GM19043 (cell line): ENCODE results near the gene TMEM97.

Experiments used
- ATAC-seq: cut with Tn5 transposase; IDR thresholded peaks from one replicate; pipeline ENCODE4 v1.9.1; 2021; ENCODE audit warnings: low read depth; ENCODE audit not compliant: unreplicated experiment

The TMEM97 gene

DNA sequence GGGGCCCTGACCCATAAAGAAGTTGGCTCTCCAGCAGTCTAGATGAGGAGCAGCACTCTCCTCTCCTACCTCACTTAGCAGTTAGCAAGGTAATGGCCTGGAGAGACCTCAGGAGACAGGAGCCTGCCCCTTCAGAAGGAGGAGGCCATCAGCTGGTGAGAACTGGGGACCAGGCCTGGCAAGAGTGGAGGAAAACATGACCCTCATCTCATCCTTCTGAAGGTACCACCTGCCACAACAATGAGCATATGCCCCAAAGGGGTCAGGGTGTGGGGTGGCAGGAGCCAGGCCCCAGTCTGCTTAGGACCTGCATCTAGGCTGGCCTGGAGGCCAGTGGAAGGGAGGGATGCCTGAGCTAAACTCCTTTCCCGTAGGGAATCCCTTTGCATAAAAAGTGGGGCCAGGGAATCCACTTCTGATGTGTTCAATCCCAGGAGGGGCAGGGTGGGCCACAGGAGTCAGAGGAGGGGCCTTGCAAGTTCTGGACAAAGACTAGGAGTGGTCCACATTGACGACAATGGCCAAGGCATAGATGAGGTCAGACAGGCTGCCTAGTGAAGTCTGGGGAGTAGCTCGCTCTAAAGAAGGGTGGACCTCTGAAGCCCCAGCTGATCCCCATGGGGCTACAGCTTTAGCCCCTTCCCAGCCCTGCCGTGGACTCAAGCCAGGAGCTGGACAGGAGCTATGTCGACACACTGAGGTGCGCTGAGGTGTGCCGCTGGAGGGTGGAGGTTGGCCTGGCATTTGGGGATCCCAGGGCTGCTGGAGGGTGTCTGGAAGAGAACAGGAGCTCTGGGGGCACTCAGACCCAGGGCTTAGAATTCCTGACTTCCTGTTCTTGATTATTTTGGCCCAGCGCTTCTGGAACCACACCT is 45.0 kb downstream of the TMEM97 start:
- ATAC-seq: no peak

DNA sequence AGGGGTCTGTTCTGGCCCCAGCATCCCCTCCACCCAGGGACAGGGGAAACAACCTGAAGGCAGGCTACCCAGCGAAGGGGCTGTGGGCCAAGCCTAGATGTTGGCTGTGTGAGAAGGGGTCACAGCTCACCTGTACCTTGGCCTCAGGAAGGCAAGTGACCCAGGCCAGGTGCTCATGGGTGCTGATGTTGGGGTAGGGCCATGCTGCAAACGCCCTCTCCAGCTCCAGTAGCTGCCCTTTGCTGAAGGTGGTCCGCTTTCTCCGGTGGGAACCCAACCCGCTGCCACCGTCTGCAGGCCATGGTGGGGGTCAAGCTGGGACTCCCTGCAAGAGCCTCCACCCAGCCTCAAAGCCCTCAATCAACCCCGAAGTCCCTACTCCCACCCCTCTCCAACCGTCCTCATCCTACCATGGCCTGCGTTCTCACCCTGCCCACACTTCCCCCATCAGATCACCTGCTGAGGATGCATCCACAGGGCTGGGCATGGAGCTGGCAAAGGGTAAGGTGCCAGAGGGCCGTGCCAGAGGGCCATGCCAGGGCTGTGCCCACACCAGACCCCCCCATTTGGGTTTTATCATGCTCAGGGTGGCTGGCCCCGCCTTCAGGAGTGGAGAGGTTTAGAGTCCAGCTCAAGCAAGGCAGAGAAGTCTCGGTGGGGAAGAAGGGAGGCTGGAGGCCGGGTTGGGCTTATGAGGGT is 45.8 kb downstream of the TMEM97 start, which contains the start of gene SEBOX:
TSS of gene SEBOX (minus strand) at position 535 of the 699 bp plus-strand sequence. CDS start at position 487, 48 bp downstream.
- ATAC-seq: no peak

DNA sequence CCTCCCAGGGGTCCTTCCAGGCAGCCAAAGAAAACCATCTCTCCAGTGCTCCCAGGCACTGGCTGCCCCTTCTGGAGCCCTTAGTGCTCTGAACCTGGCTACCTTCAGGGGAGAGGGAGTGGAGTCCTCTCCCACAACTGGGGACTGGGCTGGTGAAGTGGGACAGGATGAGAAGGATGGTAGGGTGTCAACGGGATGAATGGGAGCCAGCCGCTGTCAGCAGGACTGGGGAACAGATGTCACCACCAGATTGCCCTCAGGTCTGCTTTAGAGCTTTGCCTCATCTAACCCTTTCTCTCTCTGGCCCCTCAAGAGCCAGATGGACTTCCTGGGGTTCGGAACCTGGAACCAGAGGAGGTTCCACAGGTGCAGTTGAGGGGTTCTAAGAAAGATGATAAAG is 46.5 kb downstream of the TMEM97 start:
- no peak for ATAC-seq

DNA sequence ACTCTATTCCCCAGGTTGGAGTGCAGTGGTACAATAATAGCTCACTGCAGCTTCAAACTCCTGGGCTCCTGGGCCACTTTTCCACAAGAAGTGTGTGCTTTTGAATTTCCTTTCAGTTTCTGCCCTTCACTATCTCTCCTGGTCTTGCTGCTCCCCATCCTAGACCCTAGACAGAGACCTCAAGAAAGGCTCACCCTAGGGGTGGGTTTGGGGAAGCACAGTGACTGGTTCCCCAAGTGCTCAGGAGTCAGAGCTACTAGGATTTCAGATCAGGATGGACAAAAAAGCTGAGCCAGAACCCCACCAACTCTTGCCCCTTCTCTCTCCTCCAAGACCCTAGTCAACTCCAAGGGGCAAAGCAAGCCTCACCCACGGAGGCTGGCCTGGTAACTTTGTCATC is 47.6 kb downstream of the TMEM97 start:
- ATAC-seq: no peak

DNA sequence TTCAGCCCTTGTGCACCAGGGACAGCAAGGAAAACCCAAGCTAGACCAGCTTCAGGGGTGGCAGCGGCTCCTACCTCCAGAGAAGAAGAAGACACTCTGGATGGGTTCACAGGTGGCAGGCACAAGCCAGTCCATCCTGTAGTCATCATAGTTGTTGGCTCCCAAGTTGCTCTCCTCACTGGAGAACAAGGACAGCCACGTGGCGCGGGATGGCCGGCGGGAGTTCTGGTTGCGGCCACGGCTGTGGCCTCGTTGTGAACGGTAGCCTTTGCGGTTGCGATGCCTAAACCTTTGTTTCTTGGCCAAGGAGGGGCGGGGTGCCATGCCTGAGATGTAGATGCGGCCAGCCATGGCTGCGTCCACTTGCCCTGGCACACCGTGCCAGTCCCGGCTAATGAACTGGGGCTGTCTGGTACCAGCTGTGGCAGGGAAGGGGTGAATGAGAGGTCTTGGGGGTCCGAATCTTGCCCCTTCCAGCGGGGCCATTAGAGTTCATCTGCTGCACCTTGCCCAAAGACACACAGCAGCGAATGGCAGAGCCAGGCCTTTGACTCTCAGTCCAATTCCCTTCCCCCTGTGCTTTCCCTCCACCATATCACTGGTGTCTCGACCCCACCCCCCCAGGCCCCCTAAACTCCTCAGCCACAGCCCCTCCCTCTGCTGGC is 48.8 kb downstream of the TMEM97 start:
- no peak for ATAC-seq

DNA sequence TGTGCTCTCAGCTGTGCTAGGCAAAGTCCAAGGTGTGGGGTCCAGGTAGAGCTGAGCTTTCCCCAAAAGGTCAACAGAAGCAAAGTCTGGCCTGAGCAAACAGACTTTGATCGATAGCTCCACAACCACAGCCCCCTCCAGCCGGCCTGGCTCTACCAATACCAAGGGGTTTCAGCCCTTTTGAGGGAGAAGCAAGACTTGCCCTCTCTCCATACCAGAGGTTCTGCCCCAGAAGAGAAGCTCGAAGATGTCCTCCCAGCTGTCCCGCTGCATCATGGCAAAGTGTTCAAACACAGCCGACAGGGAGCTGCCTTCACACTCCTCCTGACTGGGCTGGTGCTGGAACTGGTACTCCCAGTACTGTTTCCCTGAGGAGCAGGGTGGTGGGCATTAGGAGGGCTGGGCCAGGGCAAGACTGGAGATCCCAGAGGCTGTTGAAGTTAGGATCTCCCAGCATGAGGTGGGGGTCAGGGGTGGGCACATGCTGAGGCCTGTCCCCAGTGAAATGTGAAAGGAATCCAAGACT is 49.4 kb downstream of the TMEM97 start:
- ATAC-seq: no peak

DNA sequence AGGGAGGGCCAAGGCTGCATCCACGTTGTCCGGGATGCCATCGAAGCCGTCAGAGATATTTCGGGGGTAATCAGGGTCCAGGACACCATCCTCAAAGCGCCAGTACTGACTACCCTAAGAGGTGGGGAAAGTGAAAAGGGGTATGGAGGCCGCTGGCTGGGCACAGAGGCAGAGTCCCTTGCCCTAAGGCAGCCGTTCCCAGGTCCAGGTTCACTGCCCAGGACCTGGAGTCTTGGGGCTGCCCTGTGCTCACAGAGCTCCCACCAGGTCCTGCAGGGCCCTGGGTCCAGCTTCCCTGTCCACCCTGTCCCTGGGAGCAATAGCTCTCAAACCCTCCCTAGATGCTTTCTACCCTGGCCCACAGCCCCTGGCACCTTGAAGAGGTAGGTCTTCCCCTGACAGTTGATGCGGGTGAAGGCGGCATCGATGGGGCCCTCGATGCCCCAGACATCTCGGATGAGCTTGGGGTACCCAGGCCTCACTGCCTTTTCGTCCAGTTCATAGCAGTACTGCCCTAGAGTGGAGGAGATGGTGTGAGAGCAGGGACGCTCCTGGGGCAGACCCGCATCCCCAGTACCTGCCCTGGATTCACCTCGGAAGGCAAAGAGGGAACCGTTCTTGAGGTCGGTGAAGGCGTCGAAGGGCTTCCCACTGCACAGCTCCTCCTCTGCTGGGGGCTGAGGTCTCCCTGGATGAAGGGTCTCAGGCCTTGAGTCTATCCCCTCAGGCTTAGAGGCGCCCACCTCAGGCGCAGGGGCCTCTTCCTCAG is 50.1 kb downstream of the TMEM97 start:
- ATAC-seq: no peak

DNA sequence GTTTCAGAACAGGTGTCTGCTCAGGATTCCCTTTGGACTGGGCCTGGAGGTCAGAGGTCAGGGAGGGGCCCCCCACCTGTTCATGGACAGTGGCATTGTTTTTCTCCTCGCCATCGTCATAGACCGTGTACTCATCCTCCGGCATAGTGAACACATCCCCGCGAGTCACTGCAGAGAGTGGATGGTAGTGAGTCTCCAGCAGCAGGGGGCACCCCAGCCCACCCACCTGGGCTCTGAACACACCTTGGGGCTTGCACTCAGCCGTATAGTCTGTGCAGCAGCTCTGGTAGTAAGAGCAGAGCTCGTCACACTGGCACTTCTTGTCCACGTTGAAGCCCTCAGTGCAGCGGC is 50.7 kb downstream of the TMEM97 start:
- ATAC-seq: no peak

DNA sequence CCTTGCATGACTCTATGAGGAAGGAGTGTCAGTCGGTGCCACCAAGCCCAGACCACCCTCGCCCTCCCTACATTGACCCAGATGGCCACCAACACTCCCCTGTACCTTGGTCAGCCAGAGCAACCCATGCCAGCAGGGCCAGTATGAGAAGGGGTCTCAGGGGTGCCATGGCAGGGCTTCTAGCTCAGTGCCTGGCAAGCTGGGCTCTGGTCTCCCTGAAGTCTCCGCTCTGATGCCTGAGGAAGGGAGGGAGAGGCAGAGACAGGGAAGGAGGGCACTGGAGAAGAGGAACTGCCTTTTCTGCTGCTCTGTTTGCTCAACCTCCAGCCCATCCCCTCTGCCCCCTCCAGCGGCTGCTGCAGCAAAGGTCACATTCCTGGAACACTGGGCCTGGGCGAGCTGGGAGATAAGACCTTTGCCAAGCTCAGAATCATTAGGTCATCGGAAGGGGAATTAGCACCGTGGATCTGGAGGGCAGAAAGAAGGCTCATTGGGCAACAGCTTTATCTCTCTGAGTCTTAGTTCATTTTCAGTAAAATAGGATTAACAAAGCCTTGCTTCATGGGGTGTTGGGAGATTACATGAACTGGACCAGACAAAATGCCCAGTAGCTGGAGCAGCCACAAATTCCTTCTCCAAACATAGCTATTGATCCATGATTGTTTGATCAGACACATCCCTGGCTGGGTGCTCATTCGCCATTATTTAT is 51.2 kb downstream of the TMEM97 start, which contains the start of gene VTN:
TSS of gene VTN (minus strand) at position 273 of the 709 bp plus-strand sequence. CDS start at position 169, 104 bp downstream.
- ATAC-seq: no peak

DNA sequence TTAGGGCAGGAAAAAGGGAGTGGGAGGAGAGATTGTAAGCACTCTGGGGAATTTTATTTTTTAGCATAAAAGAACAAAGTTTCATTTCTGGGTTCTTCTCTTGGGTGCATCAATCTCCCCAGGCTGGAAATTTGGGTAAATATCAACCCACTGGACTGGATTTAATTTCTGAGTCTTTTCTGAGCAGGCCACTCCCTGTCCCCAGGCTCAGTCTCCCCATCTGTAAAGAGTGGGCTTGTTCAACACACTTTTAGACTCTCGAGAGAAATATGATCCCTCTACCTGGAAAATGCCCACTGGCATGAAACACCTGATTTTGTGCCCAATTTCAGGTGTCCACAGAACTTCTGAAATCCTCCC is 51.7 kb downstream of the TMEM97 start:
- ATAC-seq: no peak

DNA sequence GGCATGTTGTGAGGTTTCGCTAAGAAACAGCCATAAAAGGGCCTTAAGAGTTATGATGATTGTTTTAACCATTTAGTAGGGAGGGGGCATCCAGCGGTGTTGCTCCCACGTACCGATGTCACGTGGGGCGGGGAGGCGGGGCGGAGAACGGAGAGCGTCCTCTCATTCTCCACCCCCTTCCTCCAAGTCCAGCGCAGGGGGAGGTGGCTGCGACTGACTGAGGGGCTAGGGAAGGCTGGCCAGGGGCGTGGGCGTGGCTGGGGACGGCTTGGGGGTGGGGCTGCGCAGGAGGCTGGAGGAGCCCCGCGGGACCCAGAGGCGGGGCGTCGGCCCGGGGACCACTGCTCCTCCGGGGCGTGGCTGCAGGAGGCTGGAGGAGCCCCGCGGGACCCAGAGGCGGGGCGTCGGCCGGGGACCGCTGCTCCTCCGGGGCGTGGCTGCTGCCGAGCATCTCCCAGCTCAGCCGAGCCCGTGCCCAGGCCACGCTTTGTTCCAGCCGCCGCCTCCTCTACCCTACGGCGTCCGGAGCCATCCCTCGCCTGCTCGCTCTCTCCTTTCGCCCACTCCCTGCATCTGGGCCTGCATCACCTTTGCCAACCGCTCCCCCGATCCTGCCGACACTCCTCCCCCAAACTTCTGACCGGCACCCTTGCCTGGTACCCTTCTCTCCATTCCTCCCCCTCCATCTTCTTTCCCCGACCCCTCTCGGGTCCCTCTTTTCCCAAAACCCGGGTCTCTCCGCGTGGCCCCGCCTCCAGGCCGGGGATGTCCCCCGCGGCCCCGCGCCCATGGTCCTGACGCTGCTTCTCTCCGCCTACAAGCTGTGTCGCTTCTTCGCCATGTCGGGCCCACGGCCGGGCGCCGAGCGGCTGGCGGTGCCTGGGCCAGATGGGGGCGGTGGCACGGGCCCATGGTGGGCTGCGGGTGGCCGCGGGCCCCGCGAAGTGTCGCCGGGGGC is 52.5 kb downstream of the TMEM97 start, which contains the start of gene SARM1:
TSS of gene SARM1 (plus strand) at position 450 of the 958 bp plus-strand sequence. CDS start at position 789, 339 bp downstream.
- peak; percentile 72 for ATAC-seq

DNA sequence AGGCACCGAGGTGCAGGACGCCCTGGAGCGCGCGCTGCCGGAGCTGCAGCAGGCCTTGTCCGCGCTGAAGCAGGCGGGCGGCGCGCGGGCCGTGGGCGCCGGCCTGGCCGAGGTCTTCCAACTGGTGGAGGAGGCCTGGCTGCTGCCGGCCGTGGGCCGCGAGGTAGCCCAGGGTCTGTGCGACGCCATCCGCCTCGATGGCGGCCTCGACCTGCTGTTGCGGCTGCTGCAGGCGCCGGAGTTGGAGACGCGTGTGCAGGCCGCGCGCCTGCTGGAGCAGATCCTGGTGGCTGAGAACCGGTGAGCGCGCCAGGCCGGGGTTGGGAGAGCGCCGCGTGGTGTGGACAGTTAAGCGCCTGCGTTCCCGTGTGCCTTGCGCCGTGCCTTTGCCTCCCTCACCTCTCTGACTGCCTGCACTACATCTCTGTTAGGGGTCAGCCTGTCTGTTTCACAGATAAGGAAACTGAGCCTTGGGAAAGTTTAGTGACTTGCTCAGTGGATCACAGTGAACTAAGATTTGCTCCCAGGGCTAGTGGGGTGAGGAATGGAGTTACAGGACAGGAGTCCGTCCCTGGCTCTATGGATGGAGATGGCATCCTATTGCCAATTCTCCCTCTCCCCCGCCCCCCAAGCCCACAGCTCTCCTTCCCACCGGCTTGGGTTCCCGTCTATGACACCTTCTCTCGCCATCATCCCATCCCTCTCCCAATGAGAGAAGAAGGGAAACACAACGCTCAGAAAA is 53.4 kb downstream of the TMEM97 start:
- no peak for ATAC-seq

DNA sequence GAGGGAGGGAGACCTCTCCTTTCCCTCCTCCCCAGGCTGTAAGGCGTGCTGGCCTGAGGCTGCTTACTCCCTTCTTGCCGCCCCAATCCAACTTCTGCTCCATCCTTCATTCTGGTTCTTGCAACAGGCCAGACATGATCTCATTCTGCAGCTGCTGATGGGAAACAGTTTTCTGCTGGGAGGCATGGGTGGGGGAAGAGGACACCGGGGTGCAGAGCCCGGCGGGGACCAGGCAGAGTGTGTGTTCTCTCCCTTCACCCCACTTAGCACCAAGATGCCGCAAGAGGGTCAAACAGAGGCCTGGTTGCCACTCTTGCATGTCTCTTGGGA is 53.9 kb downstream of the TMEM97 start:
- no peak for ATAC-seq
